HepG2 (cell line): ENCODE results near the gene POLE3. TPM values are rescaled to one million over a fixed set of nuclear protein-coding genes. Genes with fewer than 3 reads are reported as not detected.

ENCODE experiments used
- ARID4A ChIP-seq: sonication (generic); formaldehyde crosslinking; IDR thresholded peaks from 2 replicates; pipeline ENCODE4 v1.5.0; 2020; ENCODE audit warnings: mild to moderate bottlenecking, missing genetic modification reagents, borderline replicate concordance
- DNMT1 ChIP-seq: sonication (generic); formaldehyde crosslinking; IDR thresholded peaks from 2 replicates; pipeline ENCODE4 v1.5.1; 2020; ENCODE audit warnings: mild to moderate bottlenecking, missing genetic modification reagents
- E2F5 ChIP-seq: sonication (generic); formaldehyde crosslinking; conservative IDR thresholded peaks from 2 replicates; pipeline ENCODE4 v1.4.0; 2020; ENCODE audit warnings: missing genetic modification reagents
- KMT2A ChIP-seq: sonication (generic); formaldehyde crosslinking; IDR thresholded peaks from 2 replicates; pipeline ENCODE4 v1.4.0; 2020; ENCODE audit warnings: missing genetic modification reagents
- MAZ ChIP-seq, 2 experiments: sonication (generic) in 1 of 2; formaldehyde crosslinking in 1 of 2; IDR thresholded peaks; 2 replicates each; pipeline versions ENCODE4 v1.5.0 to v1.6.1; 2012 to 2020; ENCODE audit warnings: low read depth in 2 of 2, mild to moderate bottlenecking in 2 of 2, borderline replicate concordance in 1 of 2, improper control_type of control experiment in 1 of 2, low read length in 1 of 2, missing genetic modification reagents in 1 of 2, moderate library complexity in 1 of 2
- NFE2 ChIP-seq: sonication (generic); formaldehyde crosslinking; IDR thresholded peaks from 2 replicates; pipeline ENCODE4 v1.4.0; 2020; ENCODE audit warnings: missing genetic modification reagents
- POLR2AphosphoS5 ChIP-seq: IDR thresholded peaks from 2 replicates; pipeline ENCODE4 v1.6.1; 2012; ENCODE audit warnings: low read depth, low read length
- RFX5 ChIP-seq: IDR thresholded peaks from 2 replicates; pipeline ENCODE4 v1.6.1; 2011; ENCODE audit warnings: low read depth, low read length, improper control_type of control experiment
- SALL2 ChIP-seq: sonication (generic); formaldehyde crosslinking; IDR thresholded peaks from 2 replicates; pipeline ENCODE4 v1.8.1; 2023; ENCODE audit warnings: mild to moderate bottlenecking, missing genetic modification reagents, inconsistent platforms
- ZBTB7B ChIP-seq: sonication (generic); formaldehyde crosslinking; IDR thresholded peaks from 2 replicates; pipeline ENCODE4 v1.4.0; 2020; ENCODE audit warnings: missing genetic modification reagents
- ZFYVE20 ChIP-seq: sonication (generic); formaldehyde crosslinking; IDR thresholded peaks from 2 replicates; pipeline ENCODE4 v1.8.0; 2023; ENCODE audit warnings: low read depth, mild to moderate bottlenecking, moderate library complexity, missing genetic modification reagents, borderline replicate concordance
- ZNF562 ChIP-seq: sonication (generic); formaldehyde crosslinking; IDR thresholded peaks from 2 replicates; pipeline ENCODE4 v1.8.0; 2022; ENCODE audit warnings: missing genetic modification reagents, borderline replicate concordance
- ZNF644 ChIP-seq: IDR thresholded peaks from 2 replicates; pipeline ENCODE4 v1.6.1; 2016; ENCODE audit warnings: low read depth
- ZNF724P ChIP-seq: sonication (generic); formaldehyde crosslinking; IDR thresholded peaks from 2 replicates; pipeline ENCODE4 v1.8.0; 2022; ENCODE audit warnings: missing genetic modification reagents, borderline replicate concordance
- ZNF746 ChIP-seq: sonication (generic); formaldehyde crosslinking; IDR thresholded peaks from 2 replicates; pipeline ENCODE4 v1.8.0; 2022; ENCODE audit warnings: mild to moderate bottlenecking, missing genetic modification reagents
- polyA plus RNA-seq, 8 experiments: library from polyadenylated mRNA; depleted of rRNA in 3 of 8; stranded (reverse) in 7 of 8; unstranded in 1 of 8; fragments of >200 nt; fragmentation: Illumina TruSeq in 4 of 8; extraction: Trizol in 4 of 8; gene quantifications; 2 replicates each; pipeline versions ENCODE4 v1.2.1 to v1.2.3, GENCODE V29; 2011 to 2016; ENCODE audit warnings: low read depth in 4 of 8, missing spikeins in 1 of 8, mixed read lengths in 1 of 8; ENCODE audit not compliant: insufficient read depth in 1 of 8
- total RNA-seq, 5 experiments: library from RNA; depleted of rRNA; stranded (reverse); fragments of >200 nt; fragmentation: Illumina TruSeq; extraction: Trizol; gene quantifications; 2 replicates each; pipeline ENCODE4 v1.2.3, GENCODE V29; 2016; ENCODE audit warnings: low read depth in 1 of 5
- TF ChIP-seq, protein P1 (sequence below): sonication (generic); formaldehyde crosslinking; IDR thresholded peaks from 2 replicates; pipeline ENCODE4 v1.4.0; 2020; ENCODE audit warnings: mild to moderate bottlenecking, low read depth, missing genetic modification reagents
- TF ChIP-seq, protein P2 (sequence below): sonication (generic); formaldehyde crosslinking; IDR thresholded peaks from 2 replicates; pipeline ENCODE4 v1.8.0; 2022; ENCODE audit warnings: missing genetic modification reagents, mild to moderate bottlenecking, moderate library complexity, borderline replicate concordance

Gene POLE3
- total and polyA plus RNA-seq, 2 of the 13 experiments (the other 11 are each of a cell fraction or from before 2014, with no cell fraction given): 36.0 to 77.2 TPM

- TF ChIP-seq ARID4A: peak; percentile 96
- peak; percentile 91 for TF ChIP-seq E2F5 (CRISPR knock-in tag)
- TF ChIP-seq, protein P1, sequence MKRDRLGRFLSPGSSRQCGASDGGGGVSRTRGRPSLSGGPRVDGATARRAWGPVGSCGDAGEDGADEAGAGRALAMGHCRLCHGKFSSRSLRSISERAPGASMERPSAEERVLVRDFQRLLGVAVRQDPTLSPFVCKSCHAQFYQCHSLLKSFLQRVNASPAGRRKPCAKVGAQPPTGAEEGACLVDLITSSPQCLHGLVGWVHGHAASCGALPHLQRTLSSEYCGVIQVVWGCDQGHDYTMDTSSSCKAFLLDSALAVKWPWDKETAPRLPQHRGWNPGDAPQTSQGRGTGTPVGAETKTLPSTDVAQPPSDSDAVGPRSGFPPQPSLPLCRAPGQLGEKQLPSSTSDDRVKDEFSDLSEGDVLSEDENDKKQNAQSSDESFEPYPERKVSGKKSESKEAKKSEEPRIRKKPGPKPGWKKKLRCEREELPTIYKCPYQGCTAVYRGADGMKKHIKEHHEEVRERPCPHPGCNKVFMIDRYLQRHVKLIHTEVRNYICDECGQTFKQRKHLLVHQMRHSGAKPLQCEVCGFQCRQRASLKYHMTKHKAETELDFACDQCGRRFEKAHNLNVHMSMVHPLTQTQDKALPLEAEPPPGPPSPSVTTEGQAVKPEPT (CRISPR knock-in tag): 0 out of 2 replicates have a peak, but pooled peaks have one; percentile 34
- TF ChIP-seq ZNF562 (CRISPR knock-in tag): no peak
- TF ChIP-seq SALL2: peak; percentile 70; the same call in 1 of the 2 replicates
- no peak for TF ChIP-seq NFE2 (CRISPR knock-in tag)
- TF ChIP-seq, protein P2, sequence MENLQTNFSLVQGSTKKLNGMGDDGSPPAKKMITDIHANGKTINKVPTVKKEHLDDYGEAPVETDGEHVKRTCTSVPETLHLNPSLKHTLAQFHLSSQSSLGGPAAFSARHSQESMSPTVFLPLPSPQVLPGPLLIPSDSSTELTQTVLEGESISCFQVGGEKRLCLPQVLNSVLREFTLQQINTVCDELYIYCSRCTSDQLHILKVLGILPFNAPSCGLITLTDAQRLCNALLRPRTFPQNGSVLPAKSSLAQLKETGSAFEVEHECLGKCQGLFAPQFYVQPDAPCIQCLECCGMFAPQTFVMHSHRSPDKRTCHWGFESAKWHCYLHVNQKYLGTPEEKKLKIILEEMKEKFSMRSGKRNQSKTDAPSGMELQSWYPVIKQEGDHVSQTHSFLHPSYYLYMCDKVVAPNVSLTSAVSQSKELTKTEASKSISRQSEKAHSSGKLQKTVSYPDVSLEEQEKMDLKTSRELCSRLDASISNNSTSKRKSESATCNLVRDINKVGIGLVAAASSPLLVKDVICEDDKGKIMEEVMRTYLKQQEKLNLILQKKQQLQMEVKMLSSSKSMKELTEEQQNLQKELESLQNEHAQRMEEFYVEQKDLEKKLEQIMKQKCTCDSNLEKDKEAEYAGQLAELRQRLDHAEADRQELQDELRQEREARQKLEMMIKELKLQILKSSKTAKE (CRISPR knock-in tag): peak; percentile 53; the same call in 1 of the 2 replicates
- 0 out of 2 replicates have a peak, but pooled peaks have one; percentile 40 for TF ChIP-seq RFX5
- 0 out of 2 replicates have a peak, but pooled peaks have one; percentile 78 for TF ChIP-seq ZFYVE20
- peak; percentile 89 for TF ChIP-seq KMT2A (CRISPR knock-in tag)
- TF ChIP-seq DNMT1 (CRISPR knock-in tag): peak; percentile 73; the same call in 1 of the 2 replicates
- TF ChIP-seq POLR2AphosphoS5: peak; percentile 86; the same call in 1 of the 2 replicates
- peak; percentile 66; the same call in 1 of the 2 replicates for TF ChIP-seq ZNF746 (CRISPR knock-in tag)
- no peak for TF ChIP-seq ZNF644
- peak; percentile 78 for TF ChIP-seq ZNF724P (CRISPR knock-in tag)
- TF ChIP-seq ZBTB7B: peak; percentile 35; the same call in 1 of the 2 replicates
- peak; percentile 67; the same call in 1 of the 2 replicates for TF ChIP-seq MAZ (IDR thresholded peaks at IDR 0.05; ENCODE audit: borderline replicate concordance, low read depth, low read length)
- peak; percentile 45; the same call in 1 of the 2 replicates for TF ChIP-seq MAZ (CRISPR knock-in tag; IDR thresholded peaks at IDR 0.05; ENCODE audit: low read depth)
These were observed at the start of gene POLE3, which contains the start of gene C9orf43 (continued) for GRCh38 chr9:113410207-113410864.
